Measurements from ENCODE around the gene CROCC2. TPM values are rescaled to one million over a fixed set of nuclear protein-coding genes. Genes with fewer than 3 reads are reported as not detected.

Gene CROCC2
- total RNA-seq, 1 experiment from 2014 or later = not detected

- TF ChIP-seq CTCF (IDR thresholded peaks at IDR 0.05 in 2 of 3, conservative IDR thresholded peaks at IDR 0.05 in 1 of 3; ENCODE audit: borderline replicate concordance in 1 of 3, insufficient read depth in 1 of 3, low read depth in 2 of 3, low read length in 2 of 3) (no peak), POLR2AphosphoS5 (IDR thresholded peaks at IDR 0.05; ENCODE audit: low read depth, low read length) (no peak), SP1 (IDR thresholded peaks at IDR 0.05; ENCODE audit: low read depth) (no peak), ATF3 (IDR thresholded peaks at IDR 0.05) (no peak), CBX3 (IDR thresholded peaks at IDR 0.05; ENCODE audit: low read depth) (no peak), SIN3A (IDR thresholded peaks at IDR 0.05; ENCODE audit: low read depth) (no peak), EGR1 (IDR thresholded peaks at IDR 0.05; ENCODE audit: low read depth) (no peak), RAD21 (IDR thresholded peaks at IDR 0.05; ENCODE audit: low read depth) (no peak), ZNF274 (IDR thresholded peaks at IDR 0.05; ENCODE audit: low read depth, low read length) (no peak), EZH2 (IDR thresholded peaks at IDR 0.05) (no peak)
Observed at GRCh38 chr2:240925191-240925567, 19.0 kb downstream of the CROCC2 start (continued).

GRCh38 chr2:240925568-240926515 is 19.7 kb downstream of the CROCC2 start:
- DNase-seq (ENCODE audit: low read depth, low spot score) = no peak
- intact Hi-C loops (cut with micrococcal nuclease) = no loop called here
- TF ChIP-seq CEBPB (IDR thresholded peaks at IDR 0.05; ENCODE audit: low read depth) = no peak
- TF ChIP-seq CTCF (IDR thresholded peaks at IDR 0.05 in 2 of 3, conservative IDR thresholded peaks at IDR 0.05 in 1 of 3; ENCODE audit: borderline replicate concordance in 1 of 3, insufficient read depth in 1 of 3, low read depth in 2 of 3, low read length in 2 of 3) = no peak
- no peak for TF ChIP-seq ATF3 (IDR thresholded peaks at IDR 0.05)
- no peak for TF ChIP-seq MAX (IDR thresholded peaks at IDR 0.05)
- no peak for TF ChIP-seq EZH2 (IDR thresholded peaks at IDR 0.05)
- no peak for TF ChIP-seq EGR1 (IDR thresholded peaks at IDR 0.05; ENCODE audit: low read depth)
- TF ChIP-seq JUND (IDR thresholded peaks at IDR 0.05) = no peak
- no peak for TF ChIP-seq ZFX (IDR thresholded peaks at IDR 0.05)
- no peak for TF ChIP-seq SRF (IDR thresholded peaks at IDR 0.05; ENCODE audit: low read depth)
- TF ChIP-seq SIN3A (IDR thresholded peaks at IDR 0.05; ENCODE audit: low read depth) = no peak
- RAD21 ChIA-PET (ENCODE audit: low non-redundant PET in 1 of 2, low total read pairs in 2 of 2, uncharacterized antibody in 2 of 2, unreplicated experiment in 2 of 2) = no interaction called here
- Histone ChIP-seq H3K4me1 (ENCODE audit: control insufficient read depth in 1 of 2, insufficient read depth in 2 of 2, low read length in 2 of 2) (peaks cover 5 to 14% of the 10 kb centered on the region in 2 experiments; a peak in 3 of 4 replicates), H3K36me3 (ENCODE audit: control insufficient read depth in 1 of 2, insufficient read depth in 2 of 2, low read length in 2 of 2) (no peaks in the 10 kb centered on the region), H3K27ac (ENCODE audit: low read depth, low read length) (no peak overlapping the region), H2AFZ (ENCODE audit: low read depth, low read length, poor library complexity, severe bottlenecking) (no peak overlapping the region), H3K9me2 (ENCODE audit: insufficient read depth) (no peaks in the 10 kb centered on the region), H3K9ac (ENCODE audit: low read length) (no peak overlapping the region), H3K4me2 (ENCODE audit: low read length) (no peak overlapping the region), H4K20me1 (ENCODE audit: insufficient read depth) (no peaks in the 10 kb centered on the region), H3K27me3 (ENCODE audit: insufficient read depth, low read length) (no peaks in the 10 kb centered on the region), H3K79me2 (ENCODE audit: insufficient read depth, low read length) (no peaks in the 10 kb centered on the region), H3K4me3 (replicated peaks in 1 of 2; ENCODE audit: low read depth in 1 of 2, low read length in 2 of 2) (no peak overlapping the region), H3K9me3 (ENCODE audit: control insufficient read depth in 1 of 2, insufficient read depth in 1 of 2, low read depth in 1 of 2, low read length in 2 of 2) (no peaks in the 10 kb centered on the region)
- BruUV-seq (replicated peaks) = no TSS peak
- CTCF ChIA-PET = interaction anchor here (2.6 kb wide), 1 partner anchor 11 kb away, joined by 6 read pairs; no protein-coding TSS in a partner anchor
- POLR2A ChIA-PET = interaction anchor here (0.6 kb wide), 1 partner anchor 182 kb away, joined by 3 read pairs; no protein-coding TSS in a partner anchor
- no peak; the same call in 1 of the 2 replicates for ATAC-seq
